Raji (cell line): ENCODE data around the gene GNAI2.

Experiments used
- POLR2A ChIP-seq: IDR thresholded peaks from 2 replicates; pipeline ENCODE4 v1.6.1; 2011; ENCODE audit warnings: low read depth, low read length, control low read depth; ENCODE audit not compliant: insufficient read depth

GNAI2 gene

DNA sequence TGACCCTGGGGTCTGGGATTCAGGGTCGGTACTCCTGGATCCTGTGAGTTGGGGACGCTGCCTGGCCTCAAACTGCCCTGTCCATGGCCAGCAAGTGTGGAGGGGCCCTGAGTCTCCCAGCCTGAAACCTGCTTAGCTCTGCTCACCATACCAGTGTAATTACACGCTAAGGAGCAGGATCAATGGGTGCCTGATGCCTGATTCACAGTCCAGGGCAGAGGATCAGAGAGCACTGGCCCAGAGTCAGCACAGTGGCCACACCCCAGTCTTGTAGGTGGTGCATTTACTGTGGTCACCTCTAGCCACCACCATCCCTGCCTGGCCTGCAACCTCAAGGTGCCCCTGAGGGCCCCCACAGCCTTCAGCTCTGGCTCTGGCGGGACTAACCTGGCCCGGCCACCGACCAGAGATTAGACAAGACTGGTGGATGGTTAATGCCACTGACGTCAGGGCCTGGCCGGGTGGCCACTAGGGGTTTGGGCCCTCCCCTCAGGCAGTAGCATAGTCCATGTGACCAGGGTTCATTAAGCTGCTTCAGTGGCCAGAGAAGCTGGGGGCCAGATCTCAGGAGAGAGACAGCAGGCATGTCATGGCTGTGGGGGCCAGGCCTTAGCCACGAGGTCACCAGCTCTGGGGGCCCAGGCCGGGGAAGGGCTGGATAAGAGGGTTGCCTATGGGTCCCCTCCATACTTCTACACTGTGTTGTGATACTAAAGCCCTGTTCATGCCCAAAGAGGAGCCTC lies 34.3 kb upstream of the GNAI2 start:
- no peak for TF ChIP-seq POLR2A

DNA sequence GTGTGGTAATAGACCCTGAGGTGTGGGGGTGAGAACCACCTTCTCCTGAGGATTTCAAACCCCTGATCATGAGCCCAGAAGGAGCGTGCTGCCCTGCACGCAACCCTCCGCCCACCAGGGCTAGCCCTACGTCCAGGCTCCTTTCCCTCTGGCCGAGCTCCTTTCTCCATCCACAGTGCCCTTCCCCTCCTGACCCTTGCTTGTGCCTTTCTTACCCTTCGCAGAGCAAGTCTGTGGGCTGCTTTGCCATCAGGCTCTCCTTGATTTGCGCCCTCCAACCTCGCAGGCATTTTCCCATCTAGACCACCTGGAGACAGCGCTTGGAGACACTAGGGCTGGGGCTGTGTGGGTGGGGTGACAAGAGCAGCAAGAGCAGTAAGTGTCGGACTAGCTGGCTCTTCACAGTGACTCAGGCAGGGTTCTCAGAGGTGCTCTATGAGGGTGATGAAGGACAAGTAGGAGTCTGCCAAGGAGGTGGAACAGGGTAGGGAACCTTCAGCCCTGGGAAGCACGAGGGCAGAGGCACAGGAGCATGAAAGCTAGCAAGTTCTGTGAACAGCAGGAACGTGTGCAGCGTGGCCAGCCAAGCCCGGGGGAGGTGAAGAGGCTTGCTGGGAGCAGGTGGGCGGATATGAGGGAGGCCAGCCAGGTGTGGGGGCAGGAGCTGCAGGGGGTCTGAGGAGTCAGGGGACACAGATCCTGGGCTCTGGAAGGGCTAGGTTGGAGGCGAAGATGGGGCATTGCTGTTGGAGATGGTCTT lies 33.5 kb upstream of the GNAI2 start:
- TF ChIP-seq POLR2A, result no peak

DNA sequence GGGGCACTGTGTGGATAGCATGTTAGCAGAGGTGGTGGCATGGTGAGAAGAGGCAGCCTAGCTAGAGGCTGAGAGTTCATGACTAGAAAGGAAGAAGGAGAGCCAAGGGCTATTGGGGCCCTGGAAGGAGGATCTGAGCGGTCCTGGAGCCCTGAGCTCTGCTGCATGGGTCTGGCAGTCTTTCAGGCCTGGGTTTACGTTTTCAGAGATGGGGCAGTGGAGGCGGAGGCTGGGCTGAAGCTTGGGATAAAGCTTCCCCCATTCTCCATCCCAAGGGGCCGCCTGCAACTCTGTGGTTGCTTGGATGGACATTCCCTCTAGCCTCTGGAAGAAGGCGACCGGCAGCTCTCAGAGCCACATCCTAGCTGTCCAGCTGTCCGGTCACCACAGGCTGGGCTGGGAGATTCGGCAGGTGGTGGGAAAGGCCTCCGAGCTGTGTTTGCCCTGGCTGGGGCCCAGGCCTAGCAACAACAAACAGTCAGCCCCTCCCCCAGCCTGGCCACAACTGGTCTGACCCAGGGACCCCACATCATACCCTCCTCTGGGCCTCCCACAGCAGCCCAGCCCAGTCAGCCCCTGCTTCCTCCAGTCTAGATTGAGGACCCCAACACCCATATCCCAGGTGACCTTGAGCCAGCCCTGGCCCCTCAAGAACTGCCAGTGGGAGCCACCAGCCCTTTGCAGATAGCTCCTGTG lies 32.7 kb upstream of the GNAI2 start:
- no peak for TF ChIP-seq POLR2A

DNA sequence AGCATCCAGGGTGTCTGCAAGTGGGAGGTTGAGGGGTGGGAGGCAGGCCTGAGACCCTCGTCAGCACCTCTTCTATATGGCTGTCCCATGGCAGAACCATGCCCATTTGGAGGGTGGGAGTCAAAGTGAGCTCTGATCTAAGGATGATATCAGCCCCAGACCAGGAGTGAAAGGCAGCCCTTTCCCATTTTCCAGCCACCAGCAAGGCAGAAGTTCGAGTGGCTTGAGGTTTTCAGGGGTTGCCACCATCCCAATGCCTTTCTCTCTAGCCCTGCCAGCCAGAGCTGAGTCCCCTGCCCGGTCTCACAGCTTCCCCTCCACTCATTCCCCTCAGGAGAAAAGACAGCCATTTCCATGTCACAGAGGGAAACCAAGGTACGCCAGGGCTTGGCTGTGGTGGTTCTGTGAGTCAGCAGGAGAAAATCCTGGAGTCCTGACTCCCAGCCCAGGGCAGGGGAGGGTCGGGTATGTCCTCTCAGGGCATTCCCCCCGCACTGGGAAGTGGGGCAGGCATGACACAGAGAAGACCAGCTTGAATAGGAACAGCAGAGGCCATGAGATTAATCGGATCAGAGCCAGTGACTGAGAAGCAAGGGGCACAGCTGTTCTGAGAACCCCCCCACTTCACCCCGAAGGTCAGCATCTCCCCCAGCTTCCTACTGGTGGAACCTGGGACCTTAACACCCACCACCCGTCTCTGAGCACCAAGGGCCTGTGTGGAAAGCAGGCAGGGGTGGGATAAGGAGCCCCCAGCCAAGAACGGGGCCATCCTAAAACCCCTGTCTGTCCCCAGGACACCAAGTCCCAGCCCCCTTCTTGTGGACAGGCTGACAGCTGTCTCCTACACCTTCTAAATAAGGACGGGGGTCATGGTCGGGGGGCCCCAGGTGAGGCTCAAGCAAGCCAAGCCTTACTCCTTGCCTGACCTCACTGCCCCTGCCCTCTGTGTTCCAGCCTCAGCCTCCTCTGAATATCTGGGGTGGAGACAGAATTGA lies 31.9 kb upstream of the GNAI2 start:
- no peak for TF ChIP-seq POLR2A

DNA sequence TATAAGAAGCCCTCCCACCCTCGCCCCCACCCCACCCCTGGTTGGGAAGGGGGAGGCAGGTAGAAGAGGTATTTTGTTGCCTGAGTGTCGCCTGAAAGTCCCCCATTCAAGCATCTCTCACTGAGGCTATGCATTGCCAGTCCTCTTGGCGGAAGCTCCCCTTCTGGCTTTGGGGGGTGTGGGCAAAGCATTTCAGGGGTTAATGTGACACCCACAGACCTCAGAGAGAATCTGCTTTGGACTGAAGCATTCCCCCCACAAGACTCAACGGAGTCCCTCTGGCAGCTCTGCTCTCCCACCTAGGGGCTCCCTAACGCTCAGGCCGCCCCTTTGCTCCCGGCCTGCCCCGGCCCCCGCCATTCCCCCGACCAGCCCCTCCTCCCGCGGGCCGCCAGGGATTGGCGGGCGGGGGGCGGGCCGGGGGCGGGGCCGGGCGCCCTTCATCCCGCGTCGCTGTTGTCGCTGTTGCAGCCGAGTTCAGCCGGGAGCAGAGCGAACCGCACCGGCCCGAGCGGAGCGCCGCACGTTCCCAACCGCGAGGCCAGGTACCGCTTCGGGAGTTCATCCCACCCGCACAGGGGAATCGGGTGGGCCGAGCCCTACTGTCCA lies 31.1 kb upstream of the GNAI2 start, which contains the start of gene SLC38A3:
SLC38A3 (plus strand) TSS at position 468 of the 609 bp plus-strand sequence. CDS start 8,929 bp downstream, outside the sequence.
- no peak for TF ChIP-seq POLR2A

DNA sequence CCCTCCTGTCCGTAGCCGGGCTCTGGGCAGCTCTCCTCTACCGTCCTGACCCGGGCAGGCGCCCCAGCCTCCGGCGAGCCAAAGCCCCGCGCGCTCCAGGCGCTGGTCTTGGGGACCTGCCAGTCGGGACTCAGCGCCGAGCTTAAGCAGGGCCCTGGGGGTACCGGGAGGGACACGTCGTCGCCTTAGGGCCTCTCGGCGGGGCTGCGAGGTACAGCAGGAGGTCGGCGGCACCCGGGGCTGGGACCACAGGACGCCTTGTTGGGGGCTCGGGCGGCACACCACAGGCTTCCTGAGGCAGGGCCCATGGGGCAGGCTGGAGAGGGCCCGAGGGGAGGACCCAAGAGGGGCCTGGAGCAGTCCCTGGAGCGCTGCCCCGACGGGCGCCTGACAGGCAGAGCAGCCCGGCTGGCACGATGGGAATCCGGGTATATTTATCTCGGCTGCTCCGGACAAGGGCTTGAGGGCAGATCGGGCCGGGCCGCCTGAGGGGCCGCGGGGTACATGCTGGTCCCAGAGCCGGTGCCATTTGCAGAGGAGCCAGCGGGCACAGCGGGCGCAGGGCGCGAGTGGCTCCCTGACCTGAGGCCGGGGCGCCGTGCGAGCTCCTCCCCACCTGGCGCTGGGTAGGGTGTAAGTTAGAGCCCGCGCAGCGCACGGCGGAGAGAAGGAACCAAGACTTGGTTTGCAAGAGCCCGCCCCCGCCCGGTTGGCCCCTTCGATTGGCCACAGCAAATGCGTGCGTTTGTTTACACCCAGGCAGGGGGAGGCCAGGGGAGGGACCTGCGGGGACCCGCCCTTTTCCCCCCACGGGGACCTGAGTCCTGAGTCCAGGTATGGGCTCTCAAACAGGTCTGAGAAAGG lies 30.4 kb upstream of the GNAI2 start:
- TF ChIP-seq POLR2A, result no peak

DNA sequence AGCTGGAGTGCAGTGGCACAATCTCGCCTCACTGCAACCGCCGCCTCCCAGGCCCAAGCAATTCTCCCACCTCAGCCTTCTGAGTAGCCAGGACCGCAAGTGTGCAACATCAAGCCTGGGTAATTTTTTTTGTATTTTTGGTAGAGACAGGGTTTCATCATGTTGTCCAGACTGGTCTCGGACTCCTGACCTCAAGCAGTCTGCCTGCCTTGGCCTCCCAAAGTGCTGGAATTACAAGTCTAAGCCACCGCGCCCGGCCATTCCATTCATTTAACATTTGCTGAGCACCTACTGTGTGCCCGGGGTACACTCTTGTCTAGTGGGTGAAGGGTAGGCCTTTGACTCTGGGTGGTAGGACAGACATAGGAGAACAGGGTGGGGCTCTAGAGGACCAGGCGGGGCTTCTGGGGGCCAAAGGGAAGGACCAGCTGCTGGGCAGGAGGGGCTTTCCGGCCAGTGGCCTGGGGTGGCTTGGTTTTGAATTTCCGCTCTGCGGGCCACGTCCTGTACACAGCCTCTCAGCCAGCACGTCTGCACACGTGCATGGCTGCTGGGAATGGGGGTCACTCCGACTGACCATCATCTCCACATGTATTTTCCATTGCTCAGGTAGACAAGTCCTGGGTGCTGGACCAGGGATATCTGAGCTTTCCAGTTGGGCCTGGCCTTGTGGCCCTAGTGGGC lies 28.5 kb upstream of the GNAI2 start:
- TF ChIP-seq POLR2A, result no peak

DNA sequence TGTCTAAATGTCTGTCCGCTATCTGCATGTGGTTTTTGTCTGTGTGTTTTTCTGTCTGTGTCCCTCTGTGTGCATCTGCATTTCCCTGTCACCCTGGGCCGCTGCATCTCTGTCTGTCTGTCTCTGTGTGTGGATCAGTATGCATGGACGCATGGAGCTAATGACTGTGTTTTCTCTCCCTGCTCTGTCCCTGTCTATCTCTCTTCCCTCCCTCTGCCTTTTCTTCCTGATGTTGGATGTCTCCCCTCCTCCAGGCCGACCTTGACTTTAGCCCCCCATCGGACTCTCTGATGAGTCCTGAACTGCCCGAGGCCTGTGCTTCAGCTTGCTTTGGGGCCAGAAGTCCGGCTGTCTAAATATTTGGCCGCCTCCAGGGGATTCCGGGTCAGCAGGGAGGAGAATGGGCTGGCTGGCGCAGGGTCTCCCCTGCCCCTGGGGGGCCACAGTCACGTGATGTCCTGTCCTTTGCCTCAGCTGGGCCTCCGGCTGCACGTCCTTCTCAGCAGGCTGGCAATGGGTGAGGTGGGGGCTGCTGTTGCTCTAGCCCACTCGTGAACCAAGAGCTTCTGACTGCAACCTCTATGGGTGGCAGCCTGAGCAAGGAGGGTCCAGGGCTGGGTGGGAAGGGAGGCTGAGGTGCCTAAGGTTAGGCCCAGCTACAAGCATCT lies 27.2 kb upstream of the GNAI2 start:
- no peak for TF ChIP-seq POLR2A

DNA sequence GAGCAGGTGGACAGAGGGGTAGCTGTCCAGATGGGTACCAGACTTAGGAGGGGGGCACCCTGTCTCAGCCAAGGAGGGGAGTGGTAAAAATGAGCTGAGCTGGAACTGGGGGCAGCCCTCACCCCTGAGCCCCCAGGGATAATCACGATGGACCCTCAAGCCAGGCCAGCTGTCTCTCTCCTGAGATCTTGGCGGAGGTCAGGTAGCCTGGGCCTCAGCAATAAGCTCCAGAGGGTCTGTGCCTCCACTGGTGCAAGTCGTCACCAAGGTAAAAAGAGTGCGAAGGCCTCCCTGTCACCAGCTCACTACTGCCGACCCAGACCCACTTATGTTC lies 25.9 kb upstream of the GNAI2 start:
- TF ChIP-seq POLR2A, result no peak

DNA sequence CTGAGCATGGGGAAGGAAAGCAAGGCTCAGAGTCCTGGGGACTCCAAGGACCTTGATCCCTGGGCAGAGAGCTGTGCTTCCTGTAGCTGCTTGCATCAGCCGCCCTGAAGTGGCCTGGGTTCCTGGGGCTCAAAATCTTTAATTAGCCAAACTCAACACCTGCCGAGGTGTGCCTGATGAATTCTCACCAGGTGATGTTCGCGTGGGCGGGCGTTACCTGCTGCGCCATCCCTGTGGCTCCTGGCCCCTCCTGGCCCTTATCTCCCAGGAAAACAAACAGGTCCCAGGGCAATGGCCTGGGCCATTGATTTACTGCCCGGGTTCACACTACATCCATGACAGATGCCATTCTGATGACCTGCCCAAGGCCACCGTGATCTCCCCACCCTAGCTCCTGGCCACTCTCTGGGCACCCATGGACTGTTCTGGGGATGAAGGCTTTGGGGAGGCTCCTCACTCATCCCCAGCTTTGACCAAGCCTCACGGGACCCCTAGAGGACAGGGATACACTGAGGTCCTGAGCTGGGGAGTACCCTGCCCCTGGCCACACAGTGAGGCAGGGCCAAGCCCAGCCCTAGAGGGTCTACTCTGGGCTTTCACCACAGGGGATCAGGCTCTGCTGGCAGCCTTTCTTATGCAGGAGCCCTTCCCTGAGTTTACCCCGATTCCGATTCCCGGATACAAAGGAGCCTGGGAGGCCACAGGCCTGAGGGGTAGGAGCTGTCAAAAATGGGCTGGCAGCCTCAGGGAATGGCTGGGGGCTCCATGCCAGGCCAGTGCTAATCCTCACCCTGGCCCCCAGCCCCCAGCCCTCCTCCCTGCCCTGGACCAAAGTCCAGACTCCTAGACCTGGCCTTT lies 25.3 kb upstream of the GNAI2 start:
- no peak for TF ChIP-seq POLR2A

DNA sequence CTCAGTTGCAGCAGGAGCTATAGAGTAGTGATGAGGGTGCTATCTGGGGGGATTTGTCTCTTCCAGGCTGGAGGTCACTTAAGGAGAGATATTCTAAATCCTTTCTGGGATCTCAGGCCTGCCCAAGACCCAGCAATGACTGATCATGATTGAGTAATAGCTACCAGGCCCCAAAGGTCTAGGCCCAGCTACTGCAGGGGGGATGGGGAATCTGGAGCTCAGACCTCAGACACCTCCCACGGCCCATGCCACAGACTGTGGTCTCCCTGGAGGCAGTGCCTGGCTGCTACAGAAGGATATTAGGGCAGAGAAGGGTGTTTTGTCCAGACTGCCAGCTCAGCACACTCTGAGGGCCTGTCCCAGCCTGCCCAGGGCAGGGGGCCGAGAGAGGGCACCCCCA lies 24.1 kb upstream of the GNAI2 start:
- TF ChIP-seq POLR2A, result no peak

DNA sequence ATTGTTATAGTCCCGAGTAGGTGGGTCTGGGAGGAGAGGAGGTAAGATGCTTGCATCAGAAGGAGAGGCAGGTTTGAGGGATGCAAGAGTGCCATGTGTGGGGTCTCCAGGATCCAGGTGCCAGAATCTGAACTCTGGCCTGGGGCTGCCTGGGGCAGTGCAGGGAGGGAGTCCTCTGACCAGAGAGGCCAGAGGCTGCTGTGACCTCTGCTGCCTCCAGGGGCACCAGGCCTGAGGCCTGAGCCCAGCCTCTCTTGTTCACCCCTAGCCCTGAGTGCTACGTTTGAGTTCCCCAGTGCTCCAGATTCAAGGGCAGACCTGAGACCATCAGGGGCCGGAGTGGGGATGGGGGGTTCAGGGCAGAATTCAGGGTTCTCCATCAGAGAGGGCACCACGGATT lies 23.5 kb upstream of the GNAI2 start:
- no peak for TF ChIP-seq POLR2A

DNA sequence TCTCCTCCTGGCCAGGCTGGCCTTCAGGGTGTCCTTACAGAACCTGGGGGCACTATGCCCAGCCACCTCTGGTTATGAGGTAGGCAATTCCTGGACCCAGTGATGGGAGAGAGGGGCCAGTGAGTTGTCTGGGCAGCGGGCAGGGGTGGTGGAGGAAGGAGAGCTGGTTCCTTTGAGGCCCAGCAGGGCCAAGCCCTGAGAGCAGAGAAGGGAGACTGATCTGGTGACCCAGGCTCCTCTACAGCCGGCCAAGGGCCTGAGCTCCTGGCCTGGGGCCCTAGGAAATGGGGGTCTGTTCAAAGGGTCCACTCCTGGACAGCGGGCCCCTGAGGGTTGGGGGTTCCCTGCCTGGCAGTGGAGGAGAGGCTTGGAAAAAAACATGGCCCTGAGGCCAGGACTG lies 23.0 kb upstream of the GNAI2 start:
- TF ChIP-seq POLR2A, result no peak
